HG03097 (cell line): ENCODE measurements around the gene MAP3K7CL.

Source experiments
- ATAC-seq: cut with Tn5 transposase; IDR thresholded peaks from one replicate; pipeline ENCODE4 v1.9.1; 2021; ENCODE audit not compliant: unreplicated experiment, low FRiP score

MAP3K7CL gene

GRCh38 chr21:29130270-29130969 lies at the start of gene MAP3K7CL:
Gene MAP3K7CL, plus strand, starts transcription at chr21:29130644. Its CDS starts 2,701 bp downstream, at chr21:29133345.
- no peak for ATAC-seq

- ATAC-seq: no peak
Observed at GRCh38 chr21:29082046-29082815, 48.2 kb upstream of the MAP3K7CL start.

GRCh38 chr21:29083306-29083705 lies 47.1 kb upstream of the MAP3K7CL start:
- no peak for ATAC-seq

GRCh38 chr21:29084372-29084771 lies 46.1 kb upstream of the MAP3K7CL start:
- no peak for ATAC-seq

- ATAC-seq: no peak
Observed at GRCh38 chr21:29085106-29085752, 45.2 kb upstream of the MAP3K7CL start.

- ATAC-seq: no peak
Observed at GRCh38 chr21:29091033-29091432, 39.4 kb upstream of the MAP3K7CL start.

- no peak for ATAC-seq
Observed at GRCh38 chr21:29092102-29092959, 38.1 kb upstream of the MAP3K7CL start.

- no peak for ATAC-seq
Observed at GRCh38 chr21:29096218-29097015, 34.0 kb upstream of the MAP3K7CL start.

- ATAC-seq: no peak
Observed at GRCh38 chr21:29098156-29098555, 32.3 kb upstream of the MAP3K7CL start.

GRCh38 chr21:29102791-29103257 lies 27.6 kb upstream of the MAP3K7CL start:
- no peak for ATAC-seq

- no peak for ATAC-seq
Observed at GRCh38 chr21:29104239-29104708, 26.2 kb upstream of the MAP3K7CL start.

GRCh38 chr21:29105218-29105617 lies 25.2 kb upstream of the MAP3K7CL start:
- no peak for ATAC-seq

GRCh38 chr21:29114765-29115500 lies 15.5 kb upstream of the MAP3K7CL start:
- no peak for ATAC-seq

GRCh38 chr21:29115899-29116298 lies 14.5 kb upstream of the MAP3K7CL start:
- ATAC-seq: no peak

GRCh38 chr21:29117372-29117955 lies 13.0 kb upstream of the MAP3K7CL start:
- no peak for ATAC-seq

- ATAC-seq: no peak
Observed at GRCh38 chr21:29121759-29122158, 8.7 kb upstream of the MAP3K7CL start.

- no peak for ATAC-seq
Observed at GRCh38 chr21:29124645-29125044, 5.8 kb upstream of the MAP3K7CL start.

- ATAC-seq: peak; percentile 75
Observed at GRCh38 chr21:29125191-29125590, 5.3 kb upstream of the MAP3K7CL start.
